HEK293T (cell line): ENCODE data around the gene DDX47.
A peak's percentile ranks its signal among the peaks of the same experiment; 100 is the strongest.

Experiments
- CTCF ChIA-PET: fragments of 350-600 bp; formaldehyde crosslinking; extraction: SDS; loops from one replicate; lab custom pipeline; 2021; ENCODE audit warnings: antibody characterized with exemption, inconsistent platforms; lab: Yijun Ruan, JAX
- POLR2A ChIA-PET: fragments of 350-600 bp; formaldehyde crosslinking; extraction: SDS; loops from one replicate; lab custom pipeline; 2020; ENCODE audit warnings: antibody characterized with exemption, inconsistent platforms; lab: Yijun Ruan, JAX
- DNase-seq: peaks from one replicate; pipeline ENCODE4 v3.0.0; 2012; ENCODE audit warnings: mixed read lengths; ENCODE audit errors: extremely low spot score
- ARNT ChIP-seq: fragments of 450-650 bp; IDR thresholded peaks from 2 replicates; pipeline ENCODE4 v1.6.1; 2017; ENCODE audit warnings: mild to moderate bottlenecking
- BHLHE40 ChIP-seq: fragments of 450-650 bp; IDR thresholded peaks from 2 replicates; pipeline ENCODE4 v1.6.1; 2016; ENCODE audit warnings: mild to moderate bottlenecking, moderate library complexity, borderline replicate concordance
- CTBP1 ChIP-seq: fragments of 450-650 bp; IDR thresholded peaks from 2 replicates; pipeline ENCODE4 v1.6.1; 2016; ENCODE audit warnings: borderline replicate concordance
- ELF4 ChIP-seq: fragments of 450-650 bp; IDR thresholded peaks from 2 replicates; pipeline ENCODE4 v1.6.1; 2017; ENCODE audit warnings: antibody characterized with exemption
- FOXA1 ChIP-seq: fragments of 450-650 bp; IDR thresholded peaks from 2 replicates; pipeline ENCODE4 v1.6.1; 2016; ENCODE audit warnings: mild to moderate bottlenecking
- FOXK2 ChIP-seq: fragments of 450-650 bp; IDR thresholded peaks from 2 replicates; pipeline ENCODE4 v1.6.1; 2016; ENCODE audit warnings: mild to moderate bottlenecking
- FOXM1 ChIP-seq: fragments of 450-650 bp; IDR thresholded peaks from 2 replicates; pipeline ENCODE4 v1.6.1; 2017; ENCODE audit warnings: mild to moderate bottlenecking, borderline replicate concordance
- HDGF ChIP-seq: fragments of 450-650 bp; IDR thresholded peaks from 2 replicates; pipeline ENCODE4 v1.6.1; 2017; ENCODE audit warnings: antibody characterized with exemption, borderline replicate concordance
- L3MBTL2 ChIP-seq: fragments of 450-650 bp; conservative IDR thresholded peaks from 2 replicates; pipeline ENCODE4 v1.6.1; 2016; ENCODE audit warnings: mild to moderate bottlenecking
- LEF1 ChIP-seq: fragments of 450-650 bp; IDR thresholded peaks from 2 replicates; pipeline ENCODE4 v1.6.1; 2017; ENCODE audit warnings: mild to moderate bottlenecking, borderline replicate concordance
- NFRKB ChIP-seq: fragments of 450-650 bp; IDR thresholded peaks from 2 replicates; pipeline ENCODE4 v1.6.1; 2016; ENCODE audit warnings: mild to moderate bottlenecking, moderate library complexity
- SP1 ChIP-seq: fragments of 450-650 bp; IDR thresholded peaks from 2 replicates; pipeline ENCODE4 v1.6.1; 2017
- SUZ12 ChIP-seq: fragments of 450-650 bp; IDR thresholded peaks from 2 replicates; pipeline ENCODE4 v1.6.1; 2016; ENCODE audit warnings: mild to moderate bottlenecking
- TARDBP ChIP-seq: fragments of 450-650 bp; IDR thresholded peaks from 2 replicates; pipeline ENCODE4 v1.6.1; 2016
- ZNF384 ChIP-seq: fragments of 450-650 bp; IDR thresholded peaks from 2 replicates; pipeline ENCODE4 v1.6.1; 2016
- TF ChIP-seq, protein P1 (sequence below): fragments of 450-650 bp; IDR thresholded peaks from 2 replicates; pipeline ENCODE4 v1.6.1; 2016

Gene DDX47

DNA sequence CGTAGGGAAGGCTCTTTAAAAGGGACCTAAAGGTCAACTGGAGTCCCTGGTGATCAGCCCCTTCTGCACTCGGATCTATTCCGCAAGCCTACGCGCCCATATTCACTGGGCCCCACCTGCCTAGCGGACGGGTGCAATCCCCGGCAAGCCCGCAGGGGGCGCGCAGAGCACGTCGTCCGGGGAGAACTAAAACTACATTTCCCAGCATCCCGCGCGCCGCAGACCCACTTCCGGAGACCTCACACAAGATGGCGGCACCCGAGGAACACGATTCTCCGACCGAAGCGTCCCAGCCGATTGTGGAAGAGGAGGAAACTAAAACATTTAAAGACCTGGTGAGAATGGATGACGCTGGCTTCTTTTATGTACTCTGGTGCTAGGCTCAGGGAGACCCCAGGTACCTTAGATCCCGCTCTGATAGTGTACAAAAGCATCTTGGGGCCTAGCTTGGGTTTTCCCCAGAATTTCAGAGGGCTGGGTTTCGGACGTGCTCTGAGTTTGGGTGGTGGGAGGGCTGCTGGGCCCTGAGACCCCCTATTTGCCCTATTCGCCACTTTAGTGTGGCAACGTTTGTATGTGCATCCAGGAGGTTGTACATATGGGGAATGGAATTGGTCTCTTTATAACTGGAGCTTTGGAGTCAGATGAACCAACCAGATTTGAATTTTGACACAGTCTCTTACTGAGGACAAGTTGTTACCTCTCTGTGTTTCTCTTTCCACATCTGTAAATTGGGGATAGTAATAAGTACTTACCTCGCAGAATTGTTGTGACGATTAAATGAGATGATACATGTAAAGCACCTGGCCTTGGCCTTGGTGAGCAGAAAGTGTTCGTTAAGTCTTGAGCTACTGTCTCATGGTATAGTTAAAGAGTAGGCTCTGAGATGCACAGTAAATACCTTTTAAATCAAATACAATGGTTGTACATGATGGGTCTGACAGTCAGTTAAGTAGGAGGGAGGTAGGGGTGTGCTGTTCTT is at the start of gene DDX47:
TSS of gene DDX47 (plus strand) at position 227 of the 982 bp plus-strand sequence. CDS start at position 249, 22 bp downstream.
- peak; percentile 95 for DNase-seq
- ChIA-PET POLR2A (interaction anchor here (0.6 to 2.5 kb wide), 8 partner anchors 21 to 101 kb away, joined by 3 to 11 read pairs (median 4); partner anchors contain the start of gene GPRC5A), CTCF (interaction anchor here (0.8 to 2.7 kb wide), 9 partner anchors 10 to 442 kb away, joined by 3 to 13 read pairs (median 4); no protein-coding TSS in a partner anchor)
- TF ChIP-seq ELF4: peak; percentile 87
- TF ChIP-seq NFRKB: no peak
- TF ChIP-seq FOXK2: no peak
- peak; percentile 54 for TF ChIP-seq L3MBTL2

DNA sequence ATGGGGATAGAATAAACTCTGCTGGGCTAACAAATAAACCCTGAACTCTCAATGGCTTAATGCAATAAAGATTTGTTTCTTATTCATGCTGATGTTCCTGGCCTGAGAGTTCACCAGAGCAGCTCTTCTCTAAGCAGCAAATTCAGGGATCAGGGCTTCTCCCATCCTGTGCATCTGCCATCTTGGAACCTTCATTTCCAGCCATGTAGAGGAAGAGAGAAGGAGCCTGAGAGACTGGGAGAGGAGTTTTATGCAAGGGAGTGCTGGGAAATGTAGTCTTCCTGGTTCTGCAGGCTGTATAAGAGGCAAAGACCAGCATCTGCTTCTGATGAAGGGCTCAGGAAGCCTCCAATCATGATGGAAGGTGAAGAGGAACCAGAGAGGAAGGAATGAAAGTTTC is 48.3 kb upstream of the DDX47 start:
- CTCF ChIA-PET: no interaction called here
- no peak for DNase-seq
- no peak for TF ChIP-seq ELF4
- no peak for TF ChIP-seq TARDBP
- TF ChIP-seq FOXK2: no peak
- TF ChIP-seq FOXM1: no peak
- no peak for TF ChIP-seq ZNF384
- TF ChIP-seq, protein P1, sequence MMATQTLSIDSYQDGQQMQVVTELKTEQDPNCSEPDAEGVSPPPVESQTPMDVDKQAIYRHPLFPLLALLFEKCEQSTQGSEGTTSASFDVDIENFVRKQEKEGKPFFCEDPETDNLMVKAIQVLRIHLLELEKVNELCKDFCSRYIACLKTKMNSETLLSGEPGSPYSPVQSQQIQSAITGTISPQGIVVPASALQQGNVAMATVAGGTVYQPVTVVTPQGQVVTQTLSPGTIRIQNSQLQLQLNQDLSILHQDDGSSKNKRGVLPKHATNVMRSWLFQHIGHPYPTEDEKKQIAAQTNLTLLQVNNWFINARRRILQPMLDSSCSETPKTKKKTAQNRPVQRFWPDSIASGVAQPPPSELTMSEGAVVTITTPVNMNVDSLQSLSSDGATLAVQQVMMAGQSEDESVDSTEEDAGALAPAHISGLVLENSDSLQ: no peak
- no peak for TF ChIP-seq FOXA1
- TF ChIP-seq LEF1: no peak
- TF ChIP-seq L3MBTL2: no peak
- TF ChIP-seq HDGF: no peak
- TF ChIP-seq CTBP1: no peak
- no peak for TF ChIP-seq NFRKB
- no peak for TF ChIP-seq BHLHE40
- TF ChIP-seq SUZ12: no peak
- no peak for TF ChIP-seq SP1
- TF ChIP-seq ARNT: no peak
- POLR2A ChIA-PET: no interaction called here

DNA sequence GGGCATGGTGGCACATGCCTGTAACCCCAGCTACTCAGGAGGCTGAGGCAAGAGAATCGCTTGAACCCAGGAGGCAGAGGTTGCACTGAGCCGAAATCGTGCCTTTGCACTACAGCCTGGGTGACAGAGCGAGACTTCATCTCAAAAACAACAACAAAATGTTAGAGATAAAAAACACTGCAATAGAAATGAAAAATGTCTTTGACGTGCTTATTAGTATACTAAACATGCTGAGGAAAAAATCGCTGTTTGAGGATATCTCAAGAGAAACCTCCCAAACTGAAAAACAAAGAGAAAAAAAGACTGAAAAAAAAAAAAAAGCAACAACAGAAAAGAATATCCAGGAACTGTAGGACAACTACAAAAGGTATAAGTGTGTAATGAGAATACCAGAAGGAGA is 42.9 kb upstream of the DDX47 start:
- POLR2A ChIA-PET: no interaction called here
- TF ChIP-seq L3MBTL2 (no peak), FOXM1 (no peak), CTBP1 (no peak), FOXK2 (no peak), SUZ12 (no peak), ARNT (no peak), ELF4 (no peak), LEF1 (no peak), FOXA1 (no peak), SP1 (no peak), TARDBP (no peak), BHLHE40 (no peak), HDGF (no peak), NFRKB (no peak), ZNF384 (no peak)
- TF ChIP-seq, protein P1: no peak
- DNase-seq: no peak
- CTCF ChIA-PET: no interaction called here

GRCh38 chr12:12774791-12775190 is 38.4 kb upstream of the DDX47 start:
- DNase-seq: no peak
- ChIA-PET CTCF (no interaction called here), POLR2A (interaction anchor here (0.7 to 1.0 kb wide), 2 partner anchors 11 to 12 kb away, joined by 3 read pairs; no protein-coding TSS in a partner anchor)
- TF ChIP-seq CTBP1 (no peak), HDGF (no peak), SP1 (no peak), LEF1 (no peak), FOXA1 (no peak), FOXM1 (no peak), SUZ12 (no peak), TARDBP (no peak)
- TF ChIP-seq, protein P1: no peak

DNA sequence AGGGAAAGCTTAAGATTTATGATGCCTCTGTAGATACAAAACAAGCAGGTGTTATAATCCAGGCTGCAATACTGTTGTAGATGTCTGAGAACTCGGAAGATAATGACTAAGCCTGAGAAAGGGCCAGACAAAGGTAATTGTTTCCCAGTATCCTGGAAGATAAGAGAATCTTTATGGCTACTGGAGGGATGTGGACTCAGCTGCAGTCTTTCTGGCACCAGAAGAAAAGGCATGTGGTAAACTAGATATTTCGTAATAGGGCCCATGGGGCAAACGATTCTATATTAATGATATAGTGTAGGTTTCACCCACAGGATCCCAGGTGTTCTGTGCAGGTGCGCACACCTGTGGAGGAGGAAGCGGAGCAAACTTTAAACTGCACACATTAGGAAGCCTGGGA is 36.9 kb upstream of the DDX47 start:
- POLR2A ChIA-PET: interaction anchor here (1.1 kb wide), 1 partner anchor 12 kb away, joined by 3 read pairs; no protein-coding TSS in a partner anchor
- CTCF ChIA-PET: interaction anchor here (0.5 kb wide), 1 partner anchor 436 kb away, joined by 3 read pairs; no protein-coding TSS in a partner anchor
- no peak for TF ChIP-seq FOXK2
- no peak for TF ChIP-seq ELF4
- no peak for TF ChIP-seq BHLHE40
- no peak for TF ChIP-seq LEF1
- TF ChIP-seq L3MBTL2: no peak
- TF ChIP-seq ZNF384: no peak
- TF ChIP-seq, protein P1: no peak
- TF ChIP-seq SP1: no peak
- no peak for TF ChIP-seq TARDBP
- no peak for DNase-seq
